HEK293 (cell line): ENCODE results near the gene MGMT.

Experiments used
- OSR2 ChIP-seq: fragments of 450-650 bp; formaldehyde crosslinking; IDR thresholded peaks from 2 replicates; pipeline ENCODE4 v1.5.1; 2016; ENCODE audit warnings: missing biosample characterization, missing genetic modification characterization
- ZNF211 ChIP-seq: fragments of 450-650 bp; formaldehyde crosslinking; IDR thresholded peaks from 2 replicates; pipeline ENCODE4 v1.5.1; 2016; ENCODE audit warnings: low read depth, missing biosample characterization, missing genetic modification characterization

DNA sequence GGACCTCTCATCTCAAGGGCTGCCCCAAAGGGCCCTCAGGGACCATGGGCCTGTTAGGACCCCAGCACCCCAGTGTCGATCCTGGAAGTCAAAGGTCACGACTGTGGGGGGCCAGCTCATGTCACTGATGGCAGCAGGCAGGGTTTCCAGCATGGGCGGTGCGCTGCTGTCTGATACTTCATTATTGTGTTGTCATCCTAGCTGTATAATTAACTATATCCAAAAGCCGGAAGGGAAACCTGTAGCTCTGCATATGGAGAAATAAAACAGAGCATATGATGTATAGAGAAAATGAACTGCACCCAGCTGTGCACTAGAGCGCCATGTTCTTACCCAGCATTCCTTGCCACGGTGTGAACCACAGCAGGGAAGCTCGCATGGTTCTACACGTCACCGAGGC lies 300.7 kb downstream of the MGMT start:
- TF ChIP-seq OSR2 (tag by site-specific recombination): no peak
- no peak for TF ChIP-seq ZNF211
